Mesothelial cell of epicardium (in vitro differentiated cells): ENCODE measurements around the gene EIF4EBP3. TPM values are rescaled to one million over a fixed set of nuclear protein-coding genes. Genes with fewer than 3 reads are reported as not detected.

ENCODE experiments used
- DNase-seq, 2 experiments: peaks; one replicate each; pipeline ENCODE4 v3.0.0; 2021; ENCODE audit warnings: low spot score in 2 of 2; ENCODE audit not compliant: unreplicated experiment in 2 of 2
- H3K27ac Mint-ChIP-seq: 2 replicates; pipeline ENCODE4 v1.8.0; 2021; ENCODE audit warnings: mixed read lengths
- H3K27me3 Mint-ChIP-seq: 2 replicates; pipeline ENCODE4 v1.8.0; 2021; ENCODE audit warnings: low read depth, mixed read lengths
- H3K36me3 Mint-ChIP-seq: 2 replicates; pipeline ENCODE4 v1.8.0; 2021; ENCODE audit warnings: mixed read lengths
- H3K4me1 Mint-ChIP-seq: 2 replicates; pipeline ENCODE4 v1.8.0; 2021; ENCODE audit warnings: mixed read lengths
- H3K4me3 Mint-ChIP-seq: 2 replicates; pipeline ENCODE4 v1.8.0; 2021; ENCODE audit warnings: mild to moderate bottlenecking, moderate library complexity, mixed read lengths
- H3K9me3 Mint-ChIP-seq: 2 replicates; pipeline ENCODE4 v1.8.0; 2021; ENCODE audit warnings: mixed read lengths
- CTCF ChIP-seq: fragments of 200-600 bp; sonication (generic); IDR thresholded peaks from one replicate; pipeline ENCODE4 v1.5.0; 2021; ENCODE audit warnings: antibody characterized with exemption; ENCODE audit not compliant: unreplicated experiment
- total RNA-seq: library from RNA; stranded (reverse); gene quantifications from 3 replicates; pipeline ENCODE4 v1.2.1, GENCODE V29; 2021

EIF4EBP3 gene
- total RNA-seq, 1 donor from 2014 or later: 7.6 TPM

GRCh38 chr5:140570058-140570457 is 22.6 kb downstream of the EIF4EBP3 start:
- Mint-ChIP-seq H3K9me3 (no peaks in the 10 kb centered on the region), H3K27ac (no peak overlapping the region), H3K27me3 (no peaks in the 10 kb centered on the region), H3K4me1 (peaks cover 8% of the 10 kb centered on the region), H3K36me3 (peaks cover 16% of the 10 kb centered on the region), H3K4me3 (no peak overlapping the region)
- no peak for TF ChIP-seq CTCF
- DNase-seq: no peak

GRCh38 chr5:140570488-140570887 is 23.0 kb downstream of the EIF4EBP3 start:
- peaks cover 7% of the 10 kb centered on the region for H3K4me1 Mint-ChIP-seq
- H3K9me3 Mint-ChIP-seq: no peaks in the 10 kb centered on the region
- no peak overlapping the region for H3K4me3 Mint-ChIP-seq
- TF ChIP-seq CTCF: no peak
- H3K27me3 Mint-ChIP-seq: no peaks in the 10 kb centered on the region
- DNase-seq: no peak
- no peak overlapping the region for H3K27ac Mint-ChIP-seq
- H3K36me3 Mint-ChIP-seq: peaks cover 16% of the 10 kb centered on the region

- H3K36me3 Mint-ChIP-seq: peaks cover 14% of the 10 kb centered on the region
- no peak overlapping the region for H3K27ac Mint-ChIP-seq
- no peak for DNase-seq
- TF ChIP-seq CTCF: no peak
- peaks cover under 1% of the 10 kb centered on the region for H3K4me1 Mint-ChIP-seq
- no peaks in the 10 kb centered on the region for H3K27me3 Mint-ChIP-seq
- no peak overlapping the region for H3K4me3 Mint-ChIP-seq
- peaks cover 2% of the 10 kb centered on the region for H3K9me3 Mint-ChIP-seq
Observed at GRCh38 chr5:140571105-140571504, 23.6 kb downstream of the EIF4EBP3 start.

DNA sequence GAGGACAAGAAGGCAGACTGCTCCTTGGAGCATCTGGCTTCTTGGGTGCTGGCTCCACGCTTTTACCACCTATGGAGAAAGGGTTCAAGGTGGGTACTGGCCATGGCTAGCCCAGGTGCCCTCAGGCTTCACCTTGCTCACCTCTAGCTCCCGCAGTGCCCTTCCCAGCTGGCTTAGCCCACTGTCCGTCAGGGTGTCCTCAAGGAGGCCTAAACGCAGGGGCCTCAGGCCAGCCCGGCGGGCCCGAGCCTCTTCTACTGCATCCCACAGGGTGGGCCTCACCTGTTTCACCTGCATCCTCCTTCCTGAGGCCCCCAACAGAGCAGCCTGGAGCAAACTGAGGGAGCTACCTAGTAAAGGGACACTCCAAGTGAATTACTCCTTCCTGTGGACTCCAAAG is 26.2 kb downstream of the EIF4EBP3 start:
- no peak for DNase-seq
- H3K36me3 Mint-ChIP-seq: peaks cover 1% of the 10 kb centered on the region
- H3K9me3 Mint-ChIP-seq: peaks cover 5% of the 10 kb centered on the region
- no peaks in the 10 kb centered on the region for H3K27me3 Mint-ChIP-seq
- no peak overlapping the region for H3K27ac Mint-ChIP-seq
- no peak overlapping the region for H3K4me3 Mint-ChIP-seq
- TF ChIP-seq CTCF: no peak
- no peaks in the 10 kb centered on the region for H3K4me1 Mint-ChIP-seq

GRCh38 chr5:140574165-140574564 is 26.7 kb downstream of the EIF4EBP3 start:
- no peaks in the 10 kb centered on the region for H3K36me3 Mint-ChIP-seq
- no peak overlapping the region for H3K4me3 Mint-ChIP-seq
- H3K27ac Mint-ChIP-seq: no peak overlapping the region
- H3K9me3 Mint-ChIP-seq: peaks cover 5% of the 10 kb centered on the region
- no peak for DNase-seq
- no peaks in the 10 kb centered on the region for H3K4me1 Mint-ChIP-seq
- H3K27me3 Mint-ChIP-seq: no peaks in the 10 kb centered on the region
- no peak for TF ChIP-seq CTCF

DNA sequence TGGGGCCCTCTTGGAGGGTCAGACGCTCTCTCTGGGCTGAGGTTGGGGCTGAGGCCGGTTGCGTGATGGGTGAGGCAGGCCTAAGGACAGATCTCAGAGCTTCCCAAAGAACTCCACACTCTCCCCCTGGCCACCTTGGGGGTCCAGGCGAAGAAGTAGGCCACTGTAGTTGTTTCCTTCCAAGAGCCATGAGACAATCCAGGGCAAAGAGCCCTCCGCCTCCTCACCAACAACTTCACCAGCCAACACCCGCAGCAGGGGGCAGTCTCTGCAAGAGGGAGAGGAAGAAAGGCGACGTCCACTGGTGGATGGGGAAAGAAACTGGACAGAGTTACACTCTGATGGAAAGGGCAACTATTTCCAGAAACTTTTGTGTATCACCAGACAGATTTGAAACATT is 27.8 kb downstream of the EIF4EBP3 start:
- Mint-ChIP-seq H3K4me3 (no peak overlapping the region), H3K36me3 (no peaks in the 10 kb centered on the region), H3K27ac (no peak overlapping the region), H3K4me1 (no peaks in the 10 kb centered on the region), H3K27me3 (peaks cover 2% of the 10 kb centered on the region), H3K9me3 (peaks cover 5% of the 10 kb centered on the region)
- no peak for DNase-seq
- no peak for TF ChIP-seq CTCF
